CD4-positive, alpha-beta T cell treated with Interleukin-21 for 1 hour (primary cell): ENCODE measurements around the gene ALK.

Source experiments
- DNase-seq: peaks from one replicate; pipeline ENCODE4 v3.0.0-alpha.2; 2020

The ALK gene

DNA sequence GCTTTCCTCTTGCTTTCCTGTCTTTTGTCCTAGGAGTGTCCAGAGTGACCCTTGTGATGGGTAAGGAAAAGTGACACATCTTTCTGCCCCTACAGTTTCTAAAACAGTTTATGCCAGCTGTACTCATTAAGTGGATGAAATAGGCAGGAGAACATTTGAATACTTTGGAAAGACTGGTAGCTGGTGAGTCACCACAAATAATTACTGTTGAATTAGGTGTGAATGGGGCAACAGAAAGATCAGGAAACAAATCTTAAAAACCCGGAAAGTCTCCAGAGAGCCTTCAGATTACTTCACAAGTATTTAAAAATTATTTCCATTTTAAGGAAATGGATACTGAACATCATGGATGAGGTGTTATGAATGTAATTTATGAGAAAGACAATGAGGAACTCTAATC lies 527.7 kb downstream of the ALK start:
- DNase-seq: no peak

DNA sequence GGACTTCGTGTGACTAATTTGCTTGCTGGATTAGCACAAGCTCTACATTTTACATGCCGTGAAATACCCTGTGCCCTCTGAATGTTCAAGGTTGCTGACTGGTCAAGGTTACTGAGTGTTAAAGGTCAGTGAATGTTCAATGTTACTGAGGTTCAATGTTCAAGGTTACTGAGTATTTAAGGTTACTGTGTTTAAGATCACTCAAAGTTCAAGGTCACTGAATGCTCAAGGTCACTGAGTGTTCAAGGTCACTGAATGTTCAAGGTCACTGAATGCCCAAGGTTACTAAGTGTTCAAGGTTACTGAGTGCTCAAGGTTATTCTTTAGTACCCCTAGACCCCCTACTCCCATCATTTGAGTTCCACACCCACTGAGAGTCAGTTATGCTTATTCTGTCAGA lies 528.6 kb downstream of the ALK start:
- no peak for DNase-seq

DNA sequence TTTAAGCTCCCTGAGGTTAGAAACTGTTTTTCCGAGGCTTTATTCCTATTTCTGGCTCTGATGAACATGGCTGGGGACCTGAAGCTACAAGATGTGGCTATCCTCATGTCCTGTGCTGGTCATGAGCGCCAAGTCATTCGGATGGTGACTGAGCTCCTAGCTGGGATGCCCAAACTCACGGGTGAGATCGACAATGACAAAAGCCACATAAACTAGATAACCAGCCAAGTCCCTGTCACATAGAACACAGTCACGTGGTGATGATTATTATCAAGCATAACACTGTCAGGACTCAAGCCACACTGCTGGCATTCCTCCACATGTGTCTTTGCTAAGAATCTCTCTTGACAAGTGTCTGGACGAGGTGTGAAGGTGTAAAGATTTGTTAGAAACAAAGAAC lies 531.2 kb downstream of the ALK start:
- DNase-seq: no peak

DNA sequence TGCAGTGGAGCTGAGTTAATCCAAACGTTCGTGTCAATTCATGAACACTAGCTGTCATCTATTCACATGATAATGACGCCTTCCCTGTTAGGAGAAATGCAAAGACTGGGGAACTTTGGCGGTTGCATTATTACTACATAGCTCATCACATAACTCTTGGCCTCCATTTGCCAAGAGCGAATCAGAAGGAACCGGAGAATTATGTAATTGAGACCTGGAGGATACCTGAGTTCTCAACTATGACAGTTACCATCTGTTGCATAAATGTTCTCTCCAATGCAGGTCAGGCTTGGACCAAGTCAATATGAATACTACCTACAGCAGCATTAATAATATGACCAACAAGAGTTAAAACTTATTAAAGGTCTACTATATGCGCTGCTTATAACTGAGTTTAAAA lies 531.7 kb downstream of the ALK start:
- no peak for DNase-seq

DNA sequence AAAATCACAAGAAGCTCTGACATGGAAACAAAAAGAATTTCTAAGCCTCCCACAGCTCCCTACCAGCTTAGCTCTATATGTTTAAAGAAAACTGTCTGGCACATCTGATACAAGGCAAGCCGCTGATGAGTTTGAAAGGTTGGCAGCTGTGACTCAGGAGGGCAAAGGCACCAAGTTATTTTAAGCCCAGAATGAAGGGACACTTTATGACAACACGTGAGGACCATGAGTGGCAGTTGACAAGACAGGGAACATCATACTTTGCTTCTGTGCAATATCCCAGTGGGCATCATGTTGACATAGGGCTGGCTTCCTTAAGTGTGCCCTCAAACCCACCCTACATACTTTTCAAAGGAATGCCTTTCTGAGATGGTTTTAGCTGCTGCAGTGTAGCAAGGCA lies 533.3 kb downstream of the ALK start:
- DNase-seq: no peak

DNA sequence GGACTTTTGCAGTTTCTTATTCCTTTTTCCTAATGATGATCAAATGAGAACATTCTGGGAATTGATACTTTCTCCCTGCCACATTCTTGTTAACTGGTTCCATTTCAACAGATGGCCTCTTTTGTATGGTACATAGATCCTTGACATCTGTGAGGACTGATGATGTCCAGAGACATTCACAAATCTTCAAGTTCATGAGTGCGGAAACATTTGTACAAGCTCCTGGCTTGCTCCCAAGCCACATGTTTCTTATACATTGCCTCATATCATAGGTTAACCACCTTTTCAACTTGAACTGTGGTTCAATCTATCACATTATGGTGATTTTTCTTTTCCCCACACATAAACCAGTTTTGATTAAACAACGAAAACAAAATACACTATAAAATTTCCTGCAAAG lies 538.9 kb downstream of the ALK start:
- no peak for DNase-seq

DNA sequence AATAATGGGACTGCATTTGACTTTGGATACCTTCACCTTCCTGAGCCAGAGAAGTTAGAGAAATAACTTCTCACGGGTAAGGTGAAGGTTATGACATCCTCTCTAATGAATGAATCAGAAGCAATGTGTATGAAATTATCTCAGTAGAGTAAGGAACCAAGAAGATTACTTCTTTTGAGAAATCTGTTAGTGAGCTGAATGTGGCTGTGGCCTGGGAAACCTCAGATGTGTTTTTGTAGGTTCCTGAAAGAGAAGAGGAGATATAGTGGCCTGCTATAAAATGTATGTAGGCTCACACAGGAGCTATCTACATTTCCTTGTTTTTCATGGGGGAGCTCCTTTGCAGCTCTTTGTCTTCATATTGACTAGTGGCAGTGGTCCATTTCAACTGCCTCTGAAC lies 543.6 kb downstream of the ALK start:
- DNase-seq: no peak

DNA sequence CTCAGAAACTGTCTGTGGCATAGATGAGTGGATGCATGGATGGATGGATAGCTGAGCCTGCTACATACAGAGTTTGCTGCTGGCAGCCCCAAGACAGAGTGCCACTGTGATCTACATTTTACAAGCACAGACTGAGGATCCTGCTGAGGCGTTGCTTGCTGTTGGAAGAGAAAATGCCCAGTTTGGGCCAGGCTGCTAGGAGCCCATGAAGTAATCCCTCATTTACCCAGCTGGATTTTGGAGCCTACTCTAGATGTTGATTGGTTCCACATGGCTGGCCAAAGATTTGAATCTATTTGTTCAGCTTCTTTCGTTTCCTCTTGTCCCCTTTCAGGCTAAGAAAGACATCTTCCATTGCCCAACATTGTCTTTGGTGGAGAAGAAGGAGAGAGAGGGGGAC lies 544.8 kb downstream of the ALK start:
- DNase-seq: no peak

DNA sequence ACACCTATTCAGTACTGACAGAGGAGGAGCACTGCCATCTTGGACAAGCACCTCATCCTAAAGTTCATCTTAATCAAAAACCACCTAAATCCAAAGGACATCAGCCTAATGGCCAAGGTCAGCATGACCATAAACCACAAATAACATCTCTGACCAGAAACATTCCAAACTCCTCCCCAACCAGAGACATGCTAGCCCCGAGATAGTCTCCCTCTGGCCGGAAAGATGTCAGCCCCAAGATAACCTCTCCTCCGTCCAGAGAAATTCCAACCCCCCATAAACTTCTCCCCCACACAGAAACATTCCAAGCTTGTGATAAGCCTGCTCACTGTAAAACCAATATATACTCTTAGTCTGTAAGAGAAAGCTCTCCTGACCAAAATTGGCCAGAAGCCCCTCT lies 545.5 kb downstream of the ALK start:
- no peak for DNase-seq

DNA sequence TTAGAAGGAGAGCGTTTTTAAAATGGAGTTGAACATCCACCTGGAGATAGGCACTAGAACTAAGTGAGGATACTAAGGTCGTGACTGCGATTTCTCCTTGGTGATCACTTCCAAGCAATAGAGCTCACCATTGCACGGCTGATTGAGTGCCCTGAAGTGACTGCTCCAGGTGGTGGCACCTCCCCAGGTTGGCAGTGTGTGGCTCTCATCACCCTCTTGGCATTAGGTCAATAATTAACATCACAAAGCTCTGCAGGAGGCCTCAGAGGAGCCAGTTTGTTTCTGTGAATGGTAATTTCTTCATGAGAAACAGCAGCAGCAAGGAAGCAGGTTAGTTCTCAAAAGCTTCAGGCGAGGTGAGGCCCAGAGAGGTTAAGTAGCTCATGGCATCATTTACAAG lies 546.6 kb downstream of the ALK start:
- DNase-seq: no peak

DNA sequence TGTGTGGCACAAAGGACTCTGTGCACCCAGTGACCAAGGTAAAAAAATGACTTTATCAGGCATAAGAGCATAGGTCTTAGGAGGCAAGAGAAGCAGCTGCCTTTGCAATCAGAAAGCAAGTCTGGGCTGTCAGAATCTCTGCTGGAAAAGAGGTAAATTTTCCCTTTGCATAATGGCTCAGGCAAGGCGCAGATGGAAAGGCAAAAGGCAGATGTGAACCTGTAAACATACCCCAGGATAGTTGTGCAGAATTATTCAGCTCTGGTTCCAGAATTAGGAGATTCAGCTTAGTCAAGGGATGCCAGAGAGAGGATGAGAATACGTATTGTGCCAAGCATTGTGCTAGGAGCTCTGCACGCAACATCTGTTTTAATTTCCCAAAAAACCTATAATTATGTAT lies 547.5 kb downstream of the ALK start:
- no peak for DNase-seq

DNA sequence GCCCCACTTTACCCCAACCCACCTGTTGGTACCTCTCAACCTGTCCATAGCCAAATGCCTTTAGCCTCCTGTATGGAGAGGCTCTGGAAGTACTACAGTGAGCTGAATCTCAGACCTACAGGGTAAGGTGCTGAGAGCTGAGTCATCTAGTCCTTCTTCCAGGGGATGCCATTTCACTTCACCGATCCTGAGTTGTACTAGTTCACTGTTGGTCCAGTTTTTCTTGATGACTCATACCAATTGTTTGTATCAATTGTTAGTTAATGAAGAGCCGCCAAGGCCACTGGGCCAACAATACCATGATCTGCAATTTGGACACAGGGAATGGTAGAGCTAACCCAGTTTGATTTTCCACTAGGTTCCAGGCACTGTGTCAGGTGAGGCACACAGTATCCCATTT lies 549.2 kb downstream of the ALK start:
- no peak for DNase-seq

DNA sequence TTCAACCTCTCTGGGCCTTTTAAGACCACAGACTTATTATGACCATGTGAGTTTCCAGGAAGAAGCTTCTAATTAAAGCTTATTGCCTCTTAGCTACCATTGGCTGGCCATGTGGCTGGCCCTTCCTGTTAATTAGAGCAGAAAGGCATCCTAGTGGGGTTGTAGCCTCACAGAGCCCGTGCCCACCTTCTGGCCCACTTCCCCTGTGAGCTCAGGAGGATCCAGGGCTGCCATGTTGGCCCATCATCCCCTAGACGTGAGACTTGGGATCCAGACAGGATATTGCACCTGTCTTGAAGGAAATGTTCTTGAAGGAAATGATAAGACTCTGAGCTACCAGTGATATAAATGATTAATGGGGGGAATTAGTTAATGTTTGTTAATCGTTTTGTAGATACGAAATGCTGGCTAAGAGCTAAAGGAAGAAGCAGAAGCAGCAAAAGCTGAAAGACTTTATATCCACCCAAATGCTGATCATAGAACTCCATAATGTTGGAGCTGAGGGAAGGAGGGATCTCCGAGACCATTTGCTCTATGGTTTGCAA lies 550.7 kb downstream of the ALK start:
- no peak for DNase-seq

DNA sequence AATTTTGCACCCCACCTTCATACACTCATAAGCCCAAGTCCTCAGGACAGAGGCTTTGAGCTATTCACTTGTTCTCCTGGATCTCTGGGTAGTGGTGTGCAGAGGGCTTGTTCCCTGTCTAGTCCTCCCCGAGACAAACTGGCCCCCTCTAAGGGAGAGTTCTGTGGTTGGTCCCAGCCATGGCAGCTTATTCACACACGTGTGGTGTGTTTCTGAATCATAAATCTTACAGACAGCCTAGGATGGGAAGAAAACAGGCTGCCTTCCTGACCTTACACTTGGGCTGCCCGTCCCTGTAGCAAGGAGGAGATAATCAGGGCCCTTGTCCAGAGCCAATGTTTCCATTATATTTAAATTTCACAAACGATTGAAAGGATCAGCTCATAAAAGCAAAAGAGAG lies 551.2 kb downstream of the ALK start:
- DNase-seq: no peak

DNA sequence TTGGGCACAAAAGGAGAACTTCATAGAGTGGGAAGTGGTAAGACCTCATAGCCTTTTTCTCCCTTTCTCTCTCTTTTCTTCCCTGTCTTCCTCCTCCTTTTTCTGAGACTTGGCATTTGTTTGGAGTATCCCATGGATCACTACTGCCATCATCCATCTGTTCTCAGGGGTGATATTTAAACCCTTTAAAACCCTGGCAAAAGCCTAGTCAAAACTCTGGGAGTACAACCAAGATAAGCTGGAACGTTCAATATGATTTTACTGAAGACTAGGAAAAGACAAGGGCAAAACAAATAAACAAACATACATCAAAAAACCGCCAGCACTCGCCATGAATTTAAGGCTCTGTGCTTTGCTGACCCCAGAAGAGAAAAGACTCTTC lies 552.7 kb downstream of the ALK start:
- no peak for DNase-seq

DNA sequence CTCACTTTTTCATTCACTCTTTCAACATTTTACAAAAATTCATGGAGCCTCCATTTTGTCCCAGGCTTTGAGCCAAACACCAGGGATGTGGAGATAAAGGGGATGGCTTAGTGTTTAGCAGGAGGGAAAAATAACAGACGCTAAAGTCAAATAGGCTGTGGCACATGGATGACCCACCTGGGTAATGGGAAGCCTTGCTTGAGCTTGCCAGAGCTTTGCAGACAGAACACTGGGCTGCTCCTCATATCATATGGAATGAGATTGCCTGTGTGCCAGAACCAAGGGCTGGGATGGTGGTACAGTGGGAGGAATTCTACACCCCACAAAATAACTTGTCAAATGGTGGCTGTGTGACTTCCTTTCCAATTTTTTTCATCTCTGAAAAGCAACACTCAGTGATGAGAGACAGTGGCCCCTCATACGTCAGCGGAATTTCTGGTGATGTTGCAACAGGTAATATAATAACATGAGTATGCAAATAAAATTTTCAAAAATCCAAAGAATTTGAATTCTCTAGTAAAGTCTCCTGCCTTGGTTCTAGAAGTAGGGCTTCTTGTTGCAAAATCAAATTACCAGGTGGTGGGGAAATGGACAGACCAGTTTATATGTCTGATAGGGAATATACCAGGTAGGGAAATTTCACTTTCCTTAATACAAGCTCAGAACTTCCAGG lies 553.3 kb downstream of the ALK start:
- DNase-seq: no peak

DNA sequence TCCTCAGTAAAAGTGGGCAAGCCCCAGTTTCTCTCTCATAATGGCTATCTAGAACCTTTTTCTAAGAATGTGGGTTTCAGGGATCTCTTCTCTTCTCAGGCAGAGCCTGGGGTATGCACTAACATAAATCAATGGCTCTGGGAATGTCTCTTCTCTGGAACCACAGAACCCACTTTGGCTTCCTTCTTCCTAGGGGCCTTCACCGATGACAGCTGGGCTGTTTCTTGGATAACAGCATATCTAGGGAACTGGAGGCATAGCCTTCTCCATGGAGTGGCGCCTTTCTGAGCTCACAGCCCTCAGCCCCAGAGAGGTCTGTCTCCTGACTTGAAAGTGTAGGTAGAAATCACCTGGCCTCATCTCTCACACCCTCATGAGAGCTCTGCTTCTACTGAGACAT lies 558.3 kb downstream of the ALK start:
- no peak for DNase-seq

DNA sequence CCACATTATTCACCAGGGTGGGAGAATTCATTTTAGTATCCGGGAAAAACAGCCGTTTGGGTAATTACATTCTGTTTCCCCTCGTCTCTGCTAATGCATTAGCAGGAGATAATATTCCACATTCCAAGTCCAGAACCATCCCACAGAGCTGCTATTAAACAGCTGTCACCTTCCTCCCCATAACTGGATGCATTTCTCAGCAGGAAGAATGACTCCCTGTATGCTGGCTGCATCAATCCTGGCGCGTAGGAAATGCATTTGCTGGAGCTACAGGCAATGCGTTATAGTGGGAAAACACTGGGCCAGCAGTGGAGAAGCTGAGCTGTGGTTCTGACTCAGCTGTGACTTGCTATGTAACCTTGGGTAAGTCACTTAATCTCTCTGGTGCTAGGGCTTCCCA lies 560.2 kb downstream of the ALK start:
- DNase-seq: no peak

DNA sequence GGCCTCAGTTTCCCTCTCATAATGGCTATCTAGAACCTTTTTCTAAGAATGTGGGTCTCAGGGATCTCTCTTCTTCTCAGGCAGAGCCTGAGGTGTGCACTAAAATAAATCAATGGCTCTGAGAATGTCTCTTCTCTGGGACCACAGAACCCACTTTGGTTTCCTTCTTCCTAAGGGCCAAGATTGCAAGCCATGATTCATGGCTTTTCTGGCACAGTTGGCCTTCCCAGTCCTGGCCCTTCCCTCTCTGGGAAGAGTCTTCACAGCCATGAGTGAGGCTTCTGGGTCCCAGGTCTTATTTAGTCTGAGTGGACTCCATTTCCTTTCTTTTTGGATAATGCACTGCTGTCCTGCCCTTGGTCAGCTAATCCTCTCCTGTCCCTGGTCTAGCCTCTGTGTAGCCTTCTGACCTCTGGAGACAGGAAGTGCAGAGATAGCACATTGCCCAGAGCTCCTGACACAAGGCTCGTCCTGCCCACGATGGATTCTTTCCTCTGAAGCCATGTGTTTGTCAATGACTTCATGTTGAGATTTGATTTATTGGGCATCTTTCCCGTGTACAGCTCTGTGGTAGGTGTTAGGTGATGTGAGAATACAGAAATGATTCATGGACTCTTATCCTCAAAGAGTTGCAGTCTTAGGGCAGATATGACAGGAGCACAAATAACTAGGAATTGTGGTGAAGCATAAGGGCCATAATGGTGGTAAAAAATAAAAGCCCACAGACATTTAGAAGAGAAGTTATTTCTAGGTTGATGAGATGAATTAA lies 561.2 kb downstream of the ALK start:
- no peak for DNase-seq

DNA sequence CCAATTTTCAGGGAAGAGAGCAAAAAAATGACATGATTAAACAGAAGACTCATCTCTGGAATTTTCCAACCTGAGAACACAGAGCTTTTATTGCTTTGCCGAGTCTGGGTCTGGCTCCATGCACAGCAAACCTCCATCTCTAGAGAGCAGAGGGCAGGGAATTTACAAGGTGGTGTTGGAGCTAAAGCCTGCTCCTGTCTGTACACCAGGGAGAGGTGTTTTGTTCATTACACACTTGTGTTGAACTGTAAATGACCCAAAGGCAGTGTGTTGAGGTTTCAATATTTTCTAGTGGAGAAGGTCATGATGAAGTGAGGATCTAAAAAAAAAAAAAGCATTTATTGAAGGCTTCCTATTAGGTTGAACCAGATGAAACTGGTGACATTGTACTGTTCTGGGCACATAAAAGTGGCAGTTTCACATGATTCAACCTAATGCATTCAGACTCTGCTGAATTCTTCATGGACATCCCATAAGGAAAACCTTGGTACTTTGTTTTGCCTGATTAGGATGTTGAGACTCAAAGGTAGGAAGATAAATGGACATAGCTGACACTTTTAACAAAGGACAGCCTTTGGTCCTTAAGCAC lies 567.9 kb downstream of the ALK start:
- DNase-seq: no peak

DNA sequence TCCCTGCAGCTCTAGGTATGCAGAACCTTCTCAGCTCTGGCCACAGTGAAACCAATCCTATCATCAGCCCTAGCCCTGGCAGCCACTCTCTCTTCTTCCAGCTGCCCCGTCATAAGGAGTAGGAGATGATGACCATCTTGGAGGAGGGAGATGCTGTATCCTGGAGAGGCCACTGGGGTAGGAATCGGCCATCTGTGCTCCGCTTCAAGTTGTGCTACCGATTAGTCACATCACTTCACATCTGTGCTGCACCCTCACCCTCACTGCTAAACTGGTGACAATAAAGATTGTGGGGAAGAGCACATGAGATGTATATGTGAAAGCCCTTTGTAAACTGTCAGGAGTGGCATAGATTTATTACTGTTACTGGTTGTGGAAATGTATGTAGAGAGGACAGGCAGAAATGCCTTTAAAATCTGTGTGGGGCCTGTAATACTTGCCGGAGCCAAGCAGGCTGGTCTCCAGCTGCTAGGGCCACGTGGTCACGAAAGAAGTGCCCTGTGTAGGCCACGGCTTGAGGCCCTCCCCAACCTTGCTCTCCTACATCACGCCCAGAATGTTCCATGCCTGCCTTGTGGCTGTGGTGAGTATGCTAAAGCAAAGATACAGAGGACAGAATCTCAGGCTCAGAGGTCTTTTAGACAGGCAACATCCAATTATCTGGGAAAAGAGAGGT lies 569.3 kb downstream of the ALK start:
- no peak for DNase-seq

DNA sequence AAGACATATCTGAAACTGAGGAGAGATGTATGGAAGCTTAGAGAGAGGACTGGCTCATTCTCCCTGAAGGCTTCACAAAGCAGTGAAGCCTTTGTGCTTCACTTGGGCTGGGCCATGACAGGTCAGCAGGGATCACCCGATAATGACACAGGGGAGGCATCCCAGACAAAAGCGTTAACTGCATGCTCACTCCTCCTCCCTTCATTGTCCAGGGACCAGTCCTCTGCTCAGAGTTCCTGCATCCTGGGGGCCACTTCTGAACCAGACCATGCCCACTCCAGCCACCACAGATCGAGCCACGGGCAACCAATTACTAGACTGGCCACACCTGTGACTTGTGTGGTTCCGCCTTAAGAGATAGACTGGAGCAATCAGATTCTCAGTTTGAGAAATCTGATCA lies 570.1 kb downstream of the ALK start:
- DNase-seq: no peak

DNA sequence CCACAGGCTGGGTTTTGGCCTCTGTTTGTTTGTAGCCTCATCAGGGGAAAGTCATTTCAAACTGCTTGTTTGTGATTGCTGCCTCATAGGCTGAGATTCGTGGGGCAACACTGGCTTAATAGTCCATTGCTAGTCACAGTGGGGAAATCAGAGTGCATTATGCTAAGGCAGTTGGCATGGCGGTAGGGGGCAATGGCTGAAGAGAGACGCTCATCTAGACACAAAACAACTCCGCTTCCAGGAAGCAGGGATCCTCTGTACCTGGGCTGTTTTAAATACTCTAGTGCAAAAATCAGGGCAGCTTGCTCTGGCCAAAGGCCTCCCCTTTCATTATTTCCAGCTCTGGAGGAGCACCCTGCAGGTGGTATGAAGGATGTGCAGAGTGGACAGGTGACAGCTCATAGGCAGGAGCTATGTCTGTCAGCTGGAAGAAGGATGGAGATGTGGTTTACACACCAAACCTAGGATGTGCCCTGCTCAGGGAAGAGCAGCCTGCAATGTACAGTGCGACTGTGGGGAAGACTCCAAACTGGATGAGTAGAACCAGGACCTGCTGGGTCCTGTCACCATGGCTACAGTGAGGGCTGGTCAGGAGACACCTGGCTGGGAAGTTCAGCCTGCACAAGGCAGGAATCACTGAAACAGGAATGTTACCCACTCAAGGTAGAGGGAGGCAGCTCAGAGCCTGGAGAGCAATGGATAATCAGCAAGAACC lies 571.9 kb downstream of the ALK start:
- no peak for DNase-seq
